ENCODE data around the gene TTC19.
A peak's percentile ranks its signal among the peaks of the same experiment; 100 is the strongest.
"Not testable (repeated sequence)": the region's sequence is repeated elsewhere in the genome, so short reads cannot be mapped to it uniquely, and the experiment has no call there.

The TTC19 gene

DNA sequence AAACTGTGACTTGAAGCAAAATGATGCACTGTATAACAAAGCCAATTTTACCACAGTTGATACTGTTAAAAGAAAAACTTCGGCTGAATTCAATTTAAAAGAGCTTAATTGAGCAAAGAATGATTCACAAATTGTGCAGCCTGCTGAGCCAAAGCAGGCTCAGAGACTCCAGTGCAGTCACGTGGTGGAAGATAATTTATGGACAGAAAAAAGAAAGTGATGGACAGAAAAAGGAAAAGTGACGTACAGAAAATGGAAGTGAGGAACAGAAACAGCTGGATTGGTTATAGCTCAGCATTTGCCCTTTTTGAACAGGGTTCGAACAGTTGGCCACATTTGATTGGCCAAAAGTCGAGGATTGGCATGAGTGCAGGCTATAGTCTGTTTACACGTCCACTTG, 25.8 kb upstream of the TTC19 start:
- DNase-seq = no peak

DNA sequence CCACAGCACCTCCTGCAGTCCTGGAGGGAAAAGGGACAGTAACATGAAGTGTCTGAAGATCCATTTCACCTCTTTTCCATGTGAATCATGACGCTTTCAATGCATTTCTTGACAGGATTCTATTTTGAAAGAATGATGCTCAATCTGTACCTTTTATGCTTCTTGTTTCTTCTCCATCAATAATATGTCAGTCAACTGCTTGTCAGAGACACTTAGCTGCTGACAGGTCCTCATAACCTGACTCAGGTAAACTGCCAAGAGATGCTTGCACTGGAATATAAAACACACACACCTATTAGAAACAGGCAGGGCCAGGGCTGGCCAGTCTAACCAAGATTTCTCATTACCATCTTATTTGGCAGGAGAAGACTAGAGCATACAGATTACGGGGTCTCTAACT, 21.7 kb upstream of the TTC19 start:
- DNase-seq = no peak

DNA sequence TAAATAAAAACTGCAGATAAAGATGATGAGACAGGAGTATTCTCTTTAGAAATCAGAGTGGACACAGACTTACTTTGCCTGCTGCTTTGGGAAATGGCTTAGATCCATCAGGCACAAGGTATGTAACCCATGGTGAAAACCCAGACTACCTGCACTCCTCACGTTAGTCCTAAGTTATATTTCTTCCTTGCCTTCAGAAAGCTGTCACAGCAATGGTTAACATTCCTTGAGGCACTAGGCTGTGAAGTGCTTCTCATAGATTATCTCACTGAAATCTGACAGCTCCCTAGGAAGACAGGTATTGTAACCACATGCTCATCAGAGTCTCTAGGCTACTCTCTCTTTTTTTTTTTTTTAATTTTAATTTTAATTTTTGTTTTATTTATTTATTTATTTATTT, 21.0 kb upstream of the TTC19 start:
- no peak for DNase-seq

DNA sequence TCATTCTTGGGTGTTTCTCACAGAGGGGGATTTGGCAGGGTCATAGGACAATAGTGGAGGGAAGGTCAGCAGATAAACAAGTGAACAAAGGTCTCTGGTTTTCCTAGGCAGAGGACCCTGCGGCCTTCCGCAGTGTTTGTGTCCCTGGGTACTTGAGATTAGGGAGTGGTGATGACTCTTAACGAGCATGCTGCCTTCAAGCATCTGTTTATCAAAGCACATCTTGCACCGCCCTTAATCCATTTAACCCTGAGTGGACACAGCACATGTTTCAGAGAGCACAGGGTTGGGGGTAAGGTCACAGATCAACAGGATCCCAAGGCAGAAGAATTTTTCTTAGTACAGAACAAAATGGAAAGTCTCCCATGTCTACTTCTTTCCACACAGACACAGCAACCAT, 20.6 kb upstream of the TTC19 start:
- not testable (repeated sequence) for DNase-seq

DNA sequence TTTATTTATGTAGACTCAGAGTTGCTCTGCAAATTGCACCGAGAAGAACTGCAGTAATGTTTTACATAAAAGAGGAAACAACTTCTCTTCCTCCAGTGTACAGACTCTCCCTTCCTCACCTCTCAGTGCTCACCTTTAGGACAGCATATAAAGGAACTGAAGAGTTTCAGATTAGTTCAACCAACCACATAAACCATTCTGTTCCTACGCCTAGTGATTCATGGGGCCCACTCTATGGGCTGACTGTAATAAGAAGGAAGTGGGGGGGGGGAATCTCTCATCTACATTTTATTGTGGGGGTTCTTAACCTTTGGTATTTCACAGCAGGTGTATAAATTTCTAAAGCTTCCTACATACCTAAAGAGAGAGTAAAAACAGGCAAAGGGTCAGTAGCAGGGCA, 18.4 kb upstream of the TTC19 start:
- peak; percentile 38 for DNase-seq

DNA sequence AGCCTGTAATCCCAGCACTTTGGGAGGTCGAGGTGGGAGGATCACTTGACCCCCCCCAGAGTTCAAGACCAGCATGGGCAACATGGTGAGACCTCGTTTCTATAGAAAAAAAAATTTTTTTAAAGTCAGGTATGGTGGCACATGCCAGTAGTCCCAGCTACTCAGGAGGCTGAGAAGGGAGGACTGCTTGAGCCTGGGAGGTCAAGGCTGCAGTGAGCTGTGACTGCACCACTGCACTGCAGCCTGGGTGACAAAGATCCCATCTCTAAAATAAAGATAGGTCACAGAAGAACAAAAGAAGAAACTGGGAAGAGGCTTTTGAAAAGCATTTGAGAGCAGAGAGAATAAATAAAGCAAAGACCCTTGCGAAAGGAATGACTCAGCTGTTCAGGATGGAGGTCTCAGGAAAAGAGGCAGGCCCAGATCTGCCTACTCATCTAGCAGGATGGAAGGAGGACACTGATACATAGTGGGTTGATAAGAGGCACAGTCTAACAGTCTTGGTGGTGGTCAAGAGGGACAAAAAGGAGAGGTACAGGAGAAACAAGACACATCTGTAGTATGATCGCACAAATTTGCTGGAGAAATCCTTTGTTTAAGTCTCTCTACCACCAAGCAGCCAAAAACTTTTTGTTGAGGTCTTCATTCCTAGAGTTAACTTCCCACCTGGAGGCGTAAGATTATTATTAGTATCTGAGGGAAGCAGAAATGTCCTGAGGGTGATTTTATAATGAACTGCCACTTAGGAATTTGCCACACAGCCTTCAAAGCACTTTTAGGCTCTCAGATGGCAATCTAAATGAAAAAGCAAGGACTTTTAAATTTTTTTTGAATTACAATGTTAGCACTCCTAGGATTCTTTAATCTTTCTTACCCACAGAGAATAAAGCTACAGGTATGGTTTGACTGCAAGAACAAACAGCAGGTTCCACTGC, 17.7 kb upstream of the TTC19 start:
- DNase-seq = no peak

DNA sequence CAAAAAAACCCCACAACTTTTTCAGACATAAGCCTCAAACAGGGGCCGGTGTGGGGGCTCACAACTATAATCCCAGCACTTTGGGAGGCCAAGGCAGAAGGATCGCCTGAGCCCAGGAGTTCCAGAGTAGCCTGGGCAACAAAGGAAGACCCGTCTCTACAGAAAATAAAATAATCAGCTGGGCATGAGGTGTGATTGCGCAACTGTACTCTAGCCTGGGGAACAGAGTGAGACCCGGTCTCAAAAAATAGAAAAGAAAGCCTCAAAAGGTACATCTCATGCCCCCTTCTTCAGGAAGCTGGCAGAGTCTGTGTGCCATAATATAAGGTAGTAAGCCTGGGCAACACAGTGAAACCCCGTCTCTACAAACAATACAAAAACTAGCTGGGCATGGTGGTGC, 3.3 kb upstream of the TTC19 start:
- DNase-seq = no peak

DNA sequence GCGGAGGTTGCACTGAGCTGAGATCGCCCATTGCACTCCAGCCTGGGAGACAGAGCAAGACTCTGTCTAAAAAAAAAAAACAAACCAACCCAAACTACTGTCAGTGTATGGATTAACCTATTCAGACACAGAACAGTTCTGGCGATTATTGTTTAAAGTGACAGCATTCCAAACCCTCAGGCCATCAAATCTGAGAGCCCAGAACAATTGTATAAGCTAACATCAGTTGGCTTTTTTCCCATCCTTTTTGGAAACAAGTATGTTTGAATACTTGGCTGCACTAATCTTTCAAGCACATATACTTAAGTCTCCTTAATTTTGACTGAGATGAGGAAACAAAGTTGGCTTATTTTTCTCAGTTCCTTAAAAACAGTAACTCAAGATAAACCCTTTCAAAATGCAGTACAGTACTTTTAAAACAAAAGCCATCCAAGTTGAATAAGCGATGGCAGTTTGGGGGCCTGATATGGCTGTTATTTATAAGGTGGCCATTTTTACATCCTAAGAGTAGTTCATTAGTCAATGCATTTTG, 1.5 kb upstream of the TTC19 start:
- DNase-seq = no peak

DNA sequence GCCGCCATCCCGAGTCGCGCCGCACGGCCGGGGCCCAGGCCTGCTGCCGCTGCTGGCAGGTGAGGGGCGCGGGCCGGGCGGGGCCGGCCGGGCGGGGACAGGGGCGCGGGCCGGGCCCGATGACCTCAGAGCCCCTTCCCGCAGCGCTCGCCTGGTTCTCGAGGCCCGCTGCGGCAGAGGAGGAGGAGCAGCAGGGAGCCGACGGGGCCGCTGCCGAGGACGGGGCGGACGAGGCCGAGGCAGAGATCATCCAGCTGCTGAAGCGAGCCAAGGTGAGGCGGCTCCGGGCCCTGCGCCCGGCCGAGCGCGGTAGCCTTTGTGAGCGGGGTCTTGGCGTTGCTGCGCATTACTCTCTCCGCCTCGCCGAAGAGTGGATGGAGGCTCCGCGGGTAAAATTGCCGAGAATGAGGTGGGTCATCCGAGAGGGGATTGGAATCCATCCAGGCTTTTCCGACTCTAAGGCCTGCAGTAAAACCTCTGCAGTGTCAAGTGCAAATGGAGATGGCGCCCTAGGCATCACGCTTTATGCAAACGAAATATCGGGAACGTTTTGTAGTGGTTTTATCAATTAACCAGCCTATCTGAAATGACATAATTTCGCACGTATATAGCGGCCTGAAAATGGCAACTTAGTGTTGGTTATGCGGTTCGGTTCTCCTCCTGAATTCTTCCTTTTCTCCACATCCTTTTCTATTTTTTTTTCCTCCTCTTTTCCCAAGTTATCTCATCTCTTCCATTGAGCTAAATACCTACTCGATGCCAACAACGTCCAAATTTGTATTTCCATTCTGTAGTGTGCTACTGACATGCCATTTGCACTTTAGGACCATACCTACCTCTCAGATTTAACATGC, 577 bp downstream of the TTC19 start:
- no peak for DNase-seq

DNA sequence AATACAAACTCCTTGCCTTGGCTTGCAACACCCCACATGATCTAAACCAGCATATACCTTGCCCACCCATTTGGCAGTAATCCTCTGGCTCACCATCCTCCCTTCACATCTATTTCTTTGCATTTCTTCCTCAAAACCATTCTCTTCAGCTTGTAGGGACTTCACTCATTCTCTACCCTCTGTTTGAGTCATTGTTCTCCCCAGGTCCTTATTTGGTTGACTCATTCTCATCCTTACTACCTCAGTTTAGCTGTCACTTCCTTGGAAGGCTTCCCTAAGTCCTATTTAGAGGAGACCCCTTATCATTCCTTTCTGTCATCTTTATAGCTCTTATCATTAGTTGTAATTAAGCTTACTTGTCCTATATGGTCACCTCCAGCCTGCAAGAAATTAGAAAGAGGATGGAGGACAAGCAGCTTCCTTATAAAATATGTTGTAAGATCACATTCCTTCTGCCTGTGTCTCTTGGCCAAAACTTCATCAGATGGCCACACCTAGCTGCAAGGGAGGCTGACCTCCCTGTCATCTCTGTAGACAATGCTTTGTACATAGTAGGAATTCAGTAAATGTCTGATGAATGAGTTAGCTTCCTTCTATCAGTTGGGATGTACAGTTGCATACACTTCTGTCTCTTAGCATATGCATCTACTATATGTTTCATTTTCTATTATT, 1.7 kb downstream of the TTC19 start:
- no peak for DNase-seq

DNA sequence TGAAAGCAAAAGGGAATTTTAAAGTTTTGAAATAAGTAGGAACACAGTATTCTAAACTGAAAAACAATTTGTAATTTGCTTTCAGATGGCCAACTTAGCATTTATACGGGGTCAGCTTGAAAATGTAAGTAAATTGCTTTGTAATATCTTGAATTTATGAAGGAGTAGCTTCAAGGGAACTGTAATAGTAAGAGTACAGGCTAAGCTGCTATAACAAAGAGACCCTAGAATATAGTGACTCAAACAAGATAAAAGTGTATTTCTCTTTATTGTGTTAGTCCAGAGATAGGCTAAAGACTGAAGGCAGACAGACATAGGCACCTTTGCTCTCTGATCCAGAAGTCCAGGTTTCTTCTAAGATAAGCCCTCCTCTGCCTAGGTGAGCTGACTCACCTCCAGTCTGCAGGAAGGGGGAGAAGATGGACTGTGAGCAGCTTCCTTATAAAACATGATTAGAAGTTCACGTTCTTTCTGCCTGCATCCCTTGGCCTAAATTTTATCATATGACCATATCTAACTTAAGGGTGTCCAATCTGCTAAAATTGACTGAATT, 3.2 kb downstream of the TTC19 start:
- no peak for DNase-seq

DNA sequence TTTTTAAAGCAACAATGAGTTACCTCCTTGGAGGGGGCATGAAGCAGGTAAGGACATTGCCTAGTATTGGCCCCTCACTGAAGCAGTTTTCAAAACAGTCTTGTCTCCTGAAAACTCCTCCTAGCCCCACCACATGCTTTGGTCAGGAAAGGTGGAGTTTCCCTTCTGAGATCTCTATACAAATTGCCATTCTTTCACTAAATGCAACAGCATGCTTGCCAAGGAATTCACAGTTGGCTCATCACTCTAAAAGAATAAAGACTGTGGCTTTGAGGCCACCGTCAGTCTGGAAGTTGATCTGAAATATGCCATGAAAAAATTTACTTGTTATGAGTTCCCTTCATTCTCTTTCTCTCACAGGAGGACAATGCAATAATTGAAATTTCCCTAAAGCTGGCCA, 4.2 kb downstream of the TTC19 start:
- DNase-seq = no peak

DNA sequence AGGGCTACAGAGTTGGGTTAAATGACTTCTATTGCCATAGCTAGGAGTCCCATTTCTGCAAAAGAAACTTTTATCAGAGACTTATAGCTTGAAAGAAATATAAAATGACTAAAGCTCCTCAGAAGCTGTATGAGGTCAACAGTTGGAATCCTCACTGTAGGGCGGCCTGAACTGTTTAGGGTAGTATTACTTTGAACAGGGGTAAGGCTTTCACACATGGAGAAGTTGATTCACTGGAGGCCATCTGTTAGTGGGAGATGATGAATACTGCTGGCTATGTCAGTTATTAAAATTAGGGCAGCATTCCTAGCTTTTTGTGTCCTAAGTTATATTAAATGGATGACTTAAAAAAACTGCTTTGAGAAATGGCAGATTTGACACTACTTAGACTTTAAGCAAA, 6.0 kb downstream of the TTC19 start:
- no peak for DNase-seq

DNA sequence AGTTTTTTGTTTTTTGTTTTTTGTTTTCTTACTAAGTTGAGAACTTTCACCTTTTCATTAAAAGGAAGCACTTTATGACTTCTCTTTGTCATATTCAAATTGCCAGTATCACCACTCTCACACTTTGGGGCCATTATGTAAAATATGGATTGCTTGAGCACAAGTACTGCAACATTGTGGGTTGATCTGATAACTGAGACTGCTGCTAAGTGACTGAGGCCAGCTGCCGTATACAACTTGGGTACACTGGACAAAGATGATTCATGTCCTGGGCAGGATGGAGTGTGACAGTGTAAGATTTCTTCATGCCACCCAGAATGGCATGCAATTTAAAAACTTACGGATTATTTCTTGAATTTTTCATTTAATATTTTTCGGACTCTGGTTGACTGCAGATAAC, 7.8 kb downstream of the TTC19 start:
- peak; percentile 12 for DNase-seq

DNA sequence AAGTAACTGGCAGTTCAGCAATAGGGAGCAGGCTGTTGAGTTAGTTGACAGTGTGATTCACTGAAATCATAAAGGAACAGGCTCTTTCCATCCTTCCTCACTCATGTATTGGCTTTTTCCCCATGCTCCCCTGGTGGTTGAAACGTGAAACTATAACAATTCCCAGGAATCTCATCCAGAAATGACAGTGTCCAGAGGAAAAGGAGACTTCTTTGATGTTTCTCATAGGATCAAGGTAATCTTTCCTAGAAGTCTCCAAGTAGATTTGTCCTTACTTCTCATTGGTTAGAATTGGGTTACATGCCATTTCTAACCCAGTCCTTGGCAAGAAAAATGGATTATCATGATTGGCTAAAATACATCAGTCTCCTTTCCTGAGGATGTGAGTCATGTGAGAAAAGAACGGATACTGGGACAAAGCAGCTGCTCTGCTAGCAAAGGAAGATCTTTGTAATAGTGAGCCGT, 14.4 kb downstream of the TTC19 start:
- no peak for DNase-seq

DNA sequence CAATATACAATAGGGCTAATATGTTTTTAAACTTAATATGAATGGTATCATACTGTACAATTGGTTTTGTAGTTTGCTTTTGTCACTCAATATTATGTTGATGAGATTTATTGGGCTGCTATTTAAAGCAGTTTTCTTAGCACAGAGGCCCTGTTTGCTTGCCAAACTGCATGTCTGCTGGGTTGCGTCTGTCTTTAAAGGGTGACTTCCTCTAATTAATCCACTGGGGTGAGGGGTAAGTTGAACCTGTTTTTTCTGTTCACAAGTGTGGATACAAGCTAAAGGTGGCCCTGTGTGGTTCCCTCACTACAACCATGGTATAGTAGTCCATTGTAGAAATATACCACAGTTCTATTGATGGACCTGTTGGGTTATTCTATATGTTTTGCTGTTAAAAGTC, 19.7 kb downstream of the TTC19 start:
- DNase-seq = no peak

DNA sequence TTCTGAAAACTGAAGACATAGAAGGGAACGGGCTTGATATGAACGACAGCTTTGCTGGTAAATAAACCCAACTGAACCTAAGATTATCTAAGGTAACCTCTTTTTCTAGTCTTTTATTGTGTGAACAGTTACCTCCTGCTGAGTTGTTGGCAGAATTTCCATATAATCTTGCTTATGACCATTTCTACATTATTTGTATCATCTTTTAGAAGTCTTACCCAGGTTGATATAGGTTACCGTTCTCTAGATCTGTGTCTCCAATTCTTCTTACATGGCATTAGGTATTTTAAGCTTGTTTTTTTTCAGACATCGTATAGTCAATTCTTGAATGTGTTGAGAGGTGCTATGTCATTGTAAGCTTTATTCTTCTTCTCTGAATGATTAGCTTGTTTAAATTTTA, 24.3 kb downstream of the TTC19 start:
- no peak for DNase-seq

DNA sequence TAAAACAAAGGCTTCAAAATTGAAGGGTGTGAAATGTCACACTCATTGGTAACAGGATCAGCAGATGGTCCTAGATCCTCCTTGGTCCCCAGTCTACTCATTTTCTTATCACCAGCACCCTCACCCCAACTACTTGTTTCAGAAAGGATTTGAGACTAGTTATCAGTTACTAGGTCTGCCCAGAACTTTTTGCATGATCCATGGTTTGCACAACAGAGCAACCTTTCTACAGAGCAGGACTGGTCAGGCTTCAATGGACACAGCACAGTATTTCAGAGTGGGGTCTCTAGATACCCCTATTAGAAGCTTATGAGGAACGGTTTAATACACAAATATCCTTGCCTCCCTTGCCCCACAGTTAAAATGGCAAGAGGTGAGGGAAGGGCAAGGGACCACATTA, 25.6 kb downstream of the TTC19 start:
- DNase-seq = no peak

DNA sequence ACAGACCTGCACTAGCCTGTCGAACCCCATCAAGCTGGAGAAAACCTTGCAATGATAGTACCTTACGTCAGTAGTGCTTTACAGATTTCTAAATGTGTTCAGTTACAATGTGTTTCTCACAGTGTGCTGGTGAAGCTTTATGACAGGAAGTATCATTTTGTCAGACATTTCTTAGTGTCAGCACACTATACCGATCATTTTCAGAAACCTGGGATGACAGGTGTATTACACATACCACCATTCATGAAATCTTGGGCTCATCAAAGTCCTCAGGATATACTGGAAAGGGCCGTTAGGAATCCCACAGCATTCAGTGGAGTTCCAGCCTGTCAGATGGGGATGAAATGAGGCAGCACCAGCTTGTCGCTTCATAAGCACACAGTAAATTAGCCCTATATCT, 27.3 kb downstream of the TTC19 start:
- DNase-seq = no peak

DNA sequence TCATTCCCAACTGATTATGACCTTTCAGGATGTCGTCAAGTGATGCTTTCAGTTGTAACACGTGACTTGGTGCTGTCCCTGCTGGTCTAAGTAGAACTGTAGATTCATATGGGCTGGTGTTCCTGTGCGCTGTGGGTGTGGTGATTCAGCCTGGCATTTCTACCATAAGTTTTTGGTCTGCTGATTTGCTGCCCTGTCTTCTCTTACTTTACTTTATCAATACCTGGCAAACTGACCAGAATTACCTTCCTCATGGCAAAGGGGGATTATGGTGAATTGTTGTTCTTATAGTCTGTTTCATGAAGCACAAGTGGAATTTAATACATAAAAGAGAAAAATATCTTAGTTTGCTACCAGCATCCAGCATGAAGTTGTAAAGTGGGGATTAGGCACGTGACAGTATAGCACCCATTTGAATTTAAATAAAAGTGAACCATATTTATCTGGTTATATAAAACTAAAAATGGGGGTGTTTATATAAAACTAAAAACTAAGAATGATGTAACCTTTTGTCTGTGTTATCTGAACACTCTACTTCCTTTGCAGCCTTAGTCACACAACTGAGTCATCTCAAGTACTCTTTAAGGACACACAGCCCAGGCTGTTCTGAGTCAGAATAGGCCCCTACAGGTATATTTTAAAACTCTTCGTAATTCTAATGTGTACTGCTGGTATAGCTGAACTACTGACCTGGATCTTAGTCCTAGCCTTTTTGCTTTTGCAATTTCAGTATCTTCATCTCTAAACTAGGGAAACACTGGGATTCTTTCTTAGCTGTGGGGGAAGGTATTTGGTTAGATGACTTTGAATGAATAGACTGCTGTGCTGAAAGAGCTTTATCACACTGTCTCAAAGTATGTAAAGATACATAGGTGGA, 28.3 kb downstream of the TTC19 start:
- DNase-seq = peak; percentile 69

DNA sequence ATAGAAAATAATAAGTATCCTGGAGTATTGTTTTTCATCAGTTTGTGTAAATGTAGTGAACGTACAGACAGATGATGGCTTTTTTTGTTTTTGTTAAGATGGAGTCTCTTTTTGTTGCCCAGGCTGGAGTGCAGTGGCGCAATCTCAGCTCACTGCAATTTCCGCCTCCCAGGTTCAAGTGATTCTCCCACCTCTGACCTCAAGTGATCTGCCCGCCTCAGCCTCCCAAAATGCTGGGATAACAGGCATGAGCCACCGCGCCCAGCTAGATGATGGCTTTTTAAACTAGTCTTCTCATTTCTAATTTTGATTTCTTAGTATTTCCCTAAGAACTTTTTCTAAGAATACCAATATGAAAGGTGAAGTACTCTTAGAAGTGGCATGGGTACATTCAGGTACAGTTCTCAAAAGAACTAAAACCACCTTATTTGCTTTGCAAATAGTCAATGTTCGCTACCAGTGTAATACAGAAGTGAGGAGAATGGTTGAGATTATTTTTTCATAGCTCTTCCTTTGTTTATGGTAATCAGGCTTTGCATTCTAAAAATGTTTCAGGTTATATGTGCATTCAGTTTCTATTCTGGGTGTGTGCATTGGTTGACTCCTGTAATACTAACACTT, 34.2 kb downstream of the TTC19 start:
- no peak for DNase-seq
